Colonic mucosa (tissue), 2 donors: ENCODE measurements around the gene DLX1. TPM values are rescaled to one million over a fixed set of nuclear protein-coding genes. Genes with fewer than 3 reads are reported as not detected.

Experiments
- total RNA-seq, 2 donors: library from RNA; stranded (reverse); fragmentation: NEBNext Ultra II Directional in 1 of 2; extraction: Animal tissue kit (Norgen Biotek cat#: 25700) in 1 of 2; gene quantifications; one replicate each; pipeline ENCODE4 v1.2.1, GENCODE V29; 2021
- donor health status: DM: no; HTN: no; CAD: no.
- donor health status: DM: no; HTN: no; CAD: no.

DLX1 gene
- total RNA-seq, 2 donors from 2014 or later = 0.19 TPM; not detected in 1

Other genes starting within 250 kb of the DLX1 start
- gene SLC25A12, start 191.3 kb upstream of the DLX1 start, total RNA-seq = 10 to 100 TPM; 12.3 to 17.9 TPM
- gene HAT1, start 163.0 kb upstream of the DLX1 start, total RNA-seq = 10 to 100 TPM; 31.8 to 50.7 TPM
- 1 to 10 TPM; 3.3 to 5.8 TPM for gene METAP1D, start 85.6 kb upstream of the DLX1 start, total RNA-seq
- gene DLX2, start 17.4 kb downstream of the DLX1 start, total RNA-seq = not detected